ENCODE results near the gene BPIFA1.

DNA sequence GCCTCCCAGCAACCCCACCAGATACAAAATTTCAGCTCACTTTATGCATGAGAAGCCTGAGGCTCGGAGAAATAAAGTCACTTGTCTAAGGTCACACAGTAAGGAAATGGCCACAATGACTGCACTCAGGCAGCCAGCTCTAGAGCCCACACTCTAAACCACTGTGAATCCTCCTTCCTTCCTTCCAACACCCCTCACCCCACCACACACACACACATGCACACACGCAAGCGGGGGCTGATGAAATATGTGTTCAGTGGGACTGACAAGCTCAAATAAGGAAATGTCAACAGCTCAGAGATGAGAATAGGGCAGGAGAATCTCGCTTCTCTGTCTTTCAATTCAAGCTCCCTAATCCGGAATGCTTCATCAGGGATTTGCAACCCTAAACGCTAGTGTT is 6.0 kb upstream of the BPIFA1 start:
- TF ChIP-seq, protein P1, sequence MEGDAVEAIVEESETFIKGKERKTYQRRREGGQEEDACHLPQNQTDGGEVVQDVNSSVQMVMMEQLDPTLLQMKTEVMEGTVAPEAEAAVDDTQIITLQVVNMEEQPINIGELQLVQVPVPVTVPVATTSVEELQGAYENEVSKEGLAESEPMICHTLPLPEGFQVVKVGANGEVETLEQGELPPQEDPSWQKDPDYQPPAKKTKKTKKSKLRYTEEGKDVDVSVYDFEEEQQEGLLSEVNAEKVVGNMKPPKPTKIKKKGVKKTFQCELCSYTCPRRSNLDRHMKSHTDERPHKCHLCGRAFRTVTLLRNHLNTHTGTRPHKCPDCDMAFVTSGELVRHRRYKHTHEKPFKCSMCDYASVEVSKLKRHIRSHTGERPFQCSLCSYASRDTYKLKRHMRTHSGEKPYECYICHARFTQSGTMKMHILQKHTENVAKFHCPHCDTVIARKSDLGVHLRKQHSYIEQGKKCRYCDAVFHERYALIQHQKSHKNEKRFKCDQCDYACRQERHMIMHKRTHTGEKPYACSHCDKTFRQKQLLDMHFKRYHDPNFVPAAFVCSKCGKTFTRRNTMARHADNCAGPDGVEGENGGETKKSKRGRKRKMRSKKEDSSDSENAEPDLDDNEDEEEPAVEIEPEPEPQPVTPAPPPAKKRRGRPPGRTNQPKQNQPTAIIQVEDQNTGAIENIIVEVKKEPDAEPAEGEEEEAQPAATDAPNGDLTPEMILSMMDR (IDR thresholded peaks at IDR 0.05): no peak
- TF ChIP-seq POLR2A (IDR thresholded peaks at IDR 0.05): no peak

All from heart left ventricle (tissue), 13 donors.